ENCODE results near the gene SYPL1. TPM values are rescaled to one million over a fixed set of nuclear protein-coding genes. Genes with fewer than 3 reads are reported as not detected.

The SYPL1 gene
- total and polyA plus RNA-seq, 7 experiments from 2014 or later, result 37.5 to 106 (median 49.4) TPM

DNA sequence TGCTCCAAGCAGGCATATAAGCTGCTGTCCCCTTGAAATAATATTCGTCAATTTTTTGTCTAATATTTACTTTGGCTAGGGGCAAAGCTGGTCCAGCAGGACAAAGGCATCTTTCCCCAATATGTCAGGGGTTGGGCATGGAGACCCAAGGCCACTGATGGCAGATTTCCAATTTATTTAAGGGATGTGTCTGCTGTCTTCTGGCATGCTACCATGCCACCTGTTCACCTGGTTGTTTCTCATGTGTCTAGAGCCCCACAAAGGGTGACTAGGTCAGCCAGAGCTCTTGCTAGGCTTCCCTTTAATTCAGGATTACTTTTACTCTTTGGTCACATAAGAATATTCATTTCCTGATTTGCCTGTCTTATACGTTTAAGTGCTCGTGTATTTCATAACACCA is 22.1 kb upstream of the SYPL1 start:
- DNase-seq (no peak), ATAC-seq (no peak)
- H3K36me3 ChIP-seq (ENCODE audit: control insufficient read depth in 2 of 3, insufficient read depth in 3 of 3, low read length in 3 of 3), result no peaks in the 10 kb centered on the region
- H3K9me3 Mint-ChIP-seq, result peaks cover 0 to 4% (median 0%) of the 10 kb centered on the region in 11 donors
- H3K4me1 Mint-ChIP-seq, result no peaks in the 10 kb centered on the region
- no peaks in the 10 kb centered on the region for H3K9me3 ChIP-seq (ENCODE audit: control insufficient read depth in 2 of 3, low read length in 3 of 3)
- no peak overlapping the region for H3K4me3 Mint-ChIP-seq
- no peak overlapping the region for H3K27ac ChIP-seq (ENCODE audit: low read depth, low read length)
- H3K27me3 Mint-ChIP-seq, result peaks cover 0 to 41% (median 4%) of the 10 kb centered on the region in 5 donors
- H3K4me3 ChIP-seq (ENCODE audit: low read length), result no peak overlapping the region
- H3K36me3 Mint-ChIP-seq, result no peaks in the 10 kb centered on the region
- H3K27ac Mint-ChIP-seq, result no peak overlapping the region
- no peaks in the 10 kb centered on the region for H3K4me1 ChIP-seq (ENCODE audit: control insufficient read depth in 2 of 2, insufficient read depth in 2 of 2, low read length in 2 of 2)
- H3K27me3 ChIP-seq (ENCODE audit: control insufficient read depth in 2 of 2, insufficient read depth in 2 of 2, low read length in 2 of 2), result peaks cover 0 to 2% of the 10 kb centered on the region in 2 donors
- POLR2A ChIA-PET, result no interaction called here
- intact Hi-C loops (cut with micrococcal nuclease), result no loop called here
- CTCF ChIA-PET, result no interaction called here

DNA sequence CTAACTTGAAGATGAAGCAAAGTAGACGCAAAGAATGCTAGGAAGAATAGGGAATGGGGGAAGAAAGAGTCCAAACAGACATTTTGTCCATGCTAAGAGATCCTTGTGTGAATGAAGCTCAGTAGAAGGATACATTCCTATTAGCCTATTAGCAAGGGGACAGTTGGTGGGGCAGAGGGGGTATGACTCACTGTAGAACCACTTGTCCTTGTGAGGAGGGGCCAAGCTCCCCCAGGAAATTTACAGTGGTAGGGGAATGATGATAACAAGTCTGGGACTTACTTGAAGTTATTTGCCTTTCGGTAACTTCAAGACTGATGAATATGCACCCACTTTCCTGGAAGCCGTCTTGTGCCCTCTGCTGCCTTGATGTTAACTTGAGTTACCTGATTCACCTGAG is 17.2 kb upstream of the SYPL1 start:
- H3K9me3 Mint-ChIP-seq, result no peaks in the 10 kb centered on the region
- ATAC-seq, result no peak

GRCh38 chr7:106128836-106129235 is 16.7 kb upstream of the SYPL1 start:
- DNase-seq (no peak), ATAC-seq (no peak)
- Histone ChIP-seq H3K36me3 (ENCODE audit: control insufficient read depth in 2 of 3, insufficient read depth in 3 of 3, low read length in 3 of 3) (no peaks in the 10 kb centered on the region), H3K4me1 (ENCODE audit: control insufficient read depth in 2 of 2, insufficient read depth in 2 of 2, low read length in 2 of 2) (peaks cover 0 to 8% of the 10 kb centered on the region in 2 donors), H3K27me3 (ENCODE audit: control insufficient read depth in 2 of 2, insufficient read depth in 2 of 2, low read length in 2 of 2) (peaks cover 0 to 2% of the 10 kb centered on the region in 2 donors), H3K9me3 (ENCODE audit: control insufficient read depth in 2 of 3, low read length in 3 of 3) (no peaks in the 10 kb centered on the region), H3K27ac (ENCODE audit: low read depth, low read length) (no peak overlapping the region), H3K4me3 (ENCODE audit: low read length) (no peak overlapping the region)
- H3K36me3 Mint-ChIP-seq, result no peaks in the 10 kb centered on the region
- intact Hi-C loops (cut with micrococcal nuclease), result no loop called here
- ChIA-PET POLR2A (no interaction called here), CTCF (no interaction called here)
- H3K27ac Mint-ChIP-seq, result peak overlapping the region in 1 of 9 donors; percentile 42
- no peak overlapping the region for H3K4me3 Mint-ChIP-seq
- H3K9me3 Mint-ChIP-seq, result no peaks in the 10 kb centered on the region
- peaks cover 0 to 27% (median 4%) of the 10 kb centered on the region in 5 donors for H3K27me3 Mint-ChIP-seq
- H3K4me1 Mint-ChIP-seq, result peaks cover 7 to 24% (median 15%) of the 10 kb centered on the region in 7 donors

More for the DNA sequence above, 17.2 kb upstream of the SYPL1 start:
- POLR2A ChIA-PET, result no interaction called here
- Histone ChIP-seq H3K9me3 (ENCODE audit: control insufficient read depth in 2 of 3, low read length in 3 of 3) (no peaks in the 10 kb centered on the region), H3K4me1 (ENCODE audit: control insufficient read depth in 2 of 2, insufficient read depth in 2 of 2, low read length in 2 of 2) (peaks cover 0 to 8% of the 10 kb centered on the region in 2 donors), H3K4me3 (ENCODE audit: low read length) (no peak overlapping the region), H3K27ac (ENCODE audit: low read depth, low read length) (no peak overlapping the region), H3K27me3 (ENCODE audit: control insufficient read depth in 2 of 2, insufficient read depth in 2 of 2, low read length in 2 of 2) (peaks cover 0 to 2% of the 10 kb centered on the region in 2 donors), H3K36me3 (ENCODE audit: control insufficient read depth in 2 of 3, insufficient read depth in 3 of 3, low read length in 3 of 3) (no peaks in the 10 kb centered on the region)
- Mint-ChIP-seq H3K27ac (peak overlapping the region in 1 of 9 donors; percentile 42), H3K36me3 (no peaks in the 10 kb centered on the region), H3K27me3 (peaks cover 0 to 28% (median 4%) of the 10 kb centered on the region in 5 donors), H3K4me1 (peaks cover 7 to 23% (median 15%) of the 10 kb centered on the region in 7 donors), H3K4me3 (no peak overlapping the region)
- no peak for DNase-seq
- intact Hi-C loops (cut with micrococcal nuclease), result no loop called here
- CTCF ChIA-PET, result no interaction called here

DNA sequence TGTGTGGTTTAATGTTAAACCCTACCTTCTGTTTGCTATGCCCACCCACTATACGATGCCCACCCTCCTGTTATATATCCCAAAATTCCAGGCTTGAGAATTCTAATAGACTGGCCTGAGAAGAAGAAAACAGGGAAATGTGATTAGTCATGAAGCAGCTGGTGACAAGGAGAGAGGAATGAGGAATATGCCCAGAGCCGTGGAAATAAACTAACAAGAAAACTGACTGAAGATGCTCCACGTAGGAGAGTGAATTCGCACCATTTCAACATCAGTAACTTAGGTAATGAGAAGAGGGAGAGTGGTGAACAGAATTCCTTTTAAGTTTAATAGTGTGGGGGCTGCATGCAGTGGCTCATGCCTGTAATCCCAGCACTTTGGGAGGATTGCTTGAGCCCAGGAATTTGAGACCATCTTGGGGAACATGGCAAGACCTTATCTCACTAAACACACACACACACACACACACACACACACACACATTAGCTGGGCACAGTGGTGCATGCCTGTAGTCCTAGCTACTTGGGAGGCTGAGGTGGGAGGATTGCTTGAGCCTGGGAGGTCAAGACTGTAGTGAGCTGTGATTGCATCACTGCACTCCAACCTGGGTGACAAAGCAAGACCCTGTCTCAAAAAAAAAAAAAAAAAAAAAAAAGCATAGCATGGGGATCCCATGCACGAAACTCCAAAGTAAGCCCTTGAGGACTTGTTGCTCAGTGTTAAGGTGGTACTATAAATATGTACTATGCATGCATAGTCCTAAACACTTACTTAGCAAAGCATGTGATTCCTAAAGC is 16.1 kb upstream of the SYPL1 start:
- Mint-ChIP-seq H3K4me3 (peak overlapping the region in 1 of 10 donors; percentile 20), H3K27me3 (peaks cover 0 to 25% (median 3%) of the 10 kb centered on the region in 5 donors), H3K27ac (no peak overlapping the region), H3K4me1 (peaks cover 7 to 24% (median 15%) of the 10 kb centered on the region in 7 donors), H3K9me3 (no peaks in the 10 kb centered on the region), H3K36me3 (no peaks in the 10 kb centered on the region)
- ATAC-seq, result no peak
- Histone ChIP-seq H3K36me3 (ENCODE audit: control insufficient read depth in 2 of 3, insufficient read depth in 3 of 3, low read length in 3 of 3) (no peaks in the 10 kb centered on the region), H3K27ac (ENCODE audit: low read depth, low read length) (no peak overlapping the region), H3K4me1 (ENCODE audit: control insufficient read depth in 2 of 2, insufficient read depth in 2 of 2, low read length in 2 of 2) (peaks cover 0 to 8% of the 10 kb centered on the region in 2 donors), H3K4me3 (ENCODE audit: low read length) (no peak overlapping the region), H3K9me3 (ENCODE audit: control insufficient read depth in 2 of 3, low read length in 3 of 3) (no peaks in the 10 kb centered on the region), H3K27me3 (ENCODE audit: control insufficient read depth in 2 of 2, insufficient read depth in 2 of 2, low read length in 2 of 2) (peaks cover 0 to 2% of the 10 kb centered on the region in 2 donors)
- ChIA-PET CTCF (interaction anchor here (0.7 kb wide), 1 partner anchor 9 kb away, joined by 3 read pairs; no protein-coding TSS in a partner anchor), POLR2A (no interaction called here)
- no peak for DNase-seq
- intact Hi-C loops (cut with micrococcal nuclease), result no loop called here

DNA sequence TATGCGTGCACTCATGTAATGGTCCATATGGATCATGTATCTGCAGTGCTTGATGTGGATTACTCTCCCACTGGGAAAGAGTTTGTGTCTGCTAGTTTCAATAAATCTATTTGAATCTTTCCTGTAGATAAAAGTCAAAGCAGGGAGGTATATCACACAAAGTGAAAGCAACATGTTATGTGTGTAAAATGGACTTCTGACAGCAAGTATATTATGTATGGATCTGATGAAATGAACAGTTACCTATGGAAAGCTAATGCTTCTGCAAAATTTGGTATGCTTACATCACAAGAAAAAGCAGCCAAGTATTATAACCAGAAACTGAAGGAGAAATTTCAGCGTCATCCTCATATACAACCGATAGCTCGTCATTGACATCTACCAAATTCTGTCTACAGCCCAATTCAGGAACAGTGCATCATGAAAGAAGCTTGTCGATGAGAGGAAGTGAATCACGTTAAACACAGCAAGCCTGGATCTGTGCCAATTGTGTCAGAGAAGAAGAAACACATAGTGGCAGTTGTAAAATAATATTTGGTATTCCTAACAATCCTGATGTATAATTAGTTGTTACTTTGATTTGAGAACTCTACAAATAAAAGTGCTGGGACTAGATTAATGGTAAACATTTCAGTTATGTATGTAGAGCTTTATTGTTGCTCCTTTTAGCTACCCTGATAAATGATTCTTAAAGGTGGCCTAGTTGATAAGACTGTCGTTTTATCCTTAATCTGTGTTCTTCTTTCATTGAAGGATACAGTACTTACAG is 14.2 kb upstream of the SYPL1 start:
- H3K27ac Mint-ChIP-seq, result peak overlapping the region in 8 of 9 donors; percentile 11 to 74 (median 38)
- no peaks in the 10 kb centered on the region for H3K36me3 Mint-ChIP-seq
- Histone ChIP-seq H3K9me3 (ENCODE audit: control insufficient read depth in 2 of 3, low read length in 3 of 3) (no peaks in the 10 kb centered on the region), H3K4me1 (ENCODE audit: control insufficient read depth in 2 of 2, insufficient read depth in 2 of 2, low read length in 2 of 2) (peaks cover 0 to 8% of the 10 kb centered on the region in 2 donors), H3K36me3 (ENCODE audit: control insufficient read depth in 2 of 3, insufficient read depth in 3 of 3, low read length in 3 of 3) (no peaks in the 10 kb centered on the region), H3K4me3 (ENCODE audit: low read length) (peak overlapping the region; percentile 23), H3K27me3 (ENCODE audit: control insufficient read depth in 2 of 2, insufficient read depth in 2 of 2, low read length in 2 of 2) (peaks cover 0 to 2% of the 10 kb centered on the region in 2 donors), H3K27ac (ENCODE audit: low read depth, low read length) (no peak overlapping the region)
- ChIA-PET CTCF (interaction anchor here (0.6 to 2.3 kb wide), 4 partner anchors 11 to 69 kb away, joined by 3 to 7 read pairs (median 5); no protein-coding TSS in a partner anchor), POLR2A (interaction anchor here (1.8 to 4.7 kb wide), 2 partner anchors 14 to 54 kb away, joined by 11 to 71 read pairs; partner anchors contain the start of gene SYPL1)
- intact Hi-C loops (cut with micrococcal nuclease), result loop anchor here (1.0 kb wide), 2 partner anchors 14 to 55 kb away; partner anchors contain the start of gene SYPL1 (in 2 of the 2)
- peak overlapping the region; percentile 9 to 84 (median 78) for H3K4me3 Mint-ChIP-seq
- no peaks in the 10 kb centered on the region for H3K9me3 Mint-ChIP-seq
- peak; percentile 89 for ATAC-seq
- peaks cover 13 to 34% (median 23%) of the 10 kb centered on the region in 7 donors for H3K4me1 Mint-ChIP-seq
- DNase-seq, result peak in 7 of 9 donors; percentile 49 to 76 (median 70)
- H3K27me3 Mint-ChIP-seq, result peaks cover 0 to 19% (median 0%) of the 10 kb centered on the region in 5 donors

GRCh38 chr7:106125417-106125816 is 13.3 kb upstream of the SYPL1 start:
- H3K36me3 Mint-ChIP-seq, result no peaks in the 10 kb centered on the region
- H3K4me1 Mint-ChIP-seq, result peaks cover 14 to 41% (median 28%) of the 10 kb centered on the region in 7 donors
- H3K27ac Mint-ChIP-seq, result peak overlapping the region in 2 of 9 donors; percentile 32 to 38
- H3K27me3 ChIP-seq (ENCODE audit: control insufficient read depth in 2 of 2, insufficient read depth in 2 of 2, low read length in 2 of 2), result no peaks in the 10 kb centered on the region
- ATAC-seq (no peak), DNase-seq (no peak)
- ChIA-PET CTCF (interaction anchor here (0.9 to 2.3 kb wide), 3 partner anchors 13 to 436 kb away, joined by 3 to 7 read pairs (median 5); no protein-coding TSS in a partner anchor), POLR2A (interaction anchor here (0.7 to 4.7 kb wide), 3 partner anchors 13 to 53 kb away, joined by 4 to 71 read pairs (median 11); partner anchors contain the start of gene SYPL1)
- intact Hi-C loops (cut with micrococcal nuclease), result no loop called here
- no peak overlapping the region for H3K4me3 ChIP-seq (ENCODE audit: low read length)
- H3K4me3 Mint-ChIP-seq, result peak overlapping the region in 5 of 10 donors; percentile 8 to 82 (median 46)
- peaks cover 0 to 11% (median 0%) of the 10 kb centered on the region in 5 donors for H3K27me3 Mint-ChIP-seq
- H3K36me3 ChIP-seq (ENCODE audit: control insufficient read depth in 2 of 3, insufficient read depth in 3 of 3, low read length in 3 of 3), result no peaks in the 10 kb centered on the region
- H3K27ac ChIP-seq (ENCODE audit: low read depth, low read length), result no peak overlapping the region
- no peaks in the 10 kb centered on the region for H3K9me3 Mint-ChIP-seq
- peaks cover 0 to 8% of the 10 kb centered on the region in 2 donors for H3K4me1 ChIP-seq (ENCODE audit: control insufficient read depth in 2 of 2, insufficient read depth in 2 of 2, low read length in 2 of 2)
- H3K9me3 ChIP-seq (ENCODE audit: control insufficient read depth in 2 of 3, low read length in 3 of 3), result no peaks in the 10 kb centered on the region

Measured in naive thymus-derived CD4-positive, alpha-beta T cell (primary cell).